Activated CD8-positive, alpha-beta memory T cell treated with anti-CD3 and anti-CD28 coated beads, Interleukin-2, amount 10 ng/mL, durations not matched to agents 7 days and 5 days (primary cell): ENCODE data around the gene SDF2. TPM values are rescaled to one million over a fixed set of nuclear protein-coding genes. Genes with fewer than 3 reads are reported as not detected.

Experiments used
- total RNA-seq, 2 experiments: library from RNA; stranded (reverse); gene quantifications; one replicate each; pipeline ENCODE4 v1.2.3, GENCODE V29; 2021

The SDF2 gene
- total RNA-seq, 2 experiments from 2014 or later: 45.9 to 48.9 TPM

Other genes with a start within 250 kb of the SDF2 start
- not detected for gene SLC13A2, start 188.3 kb downstream of the SDF2 start, total RNA-seq
- not detected for gene FOXN1, start 155.6 kb downstream of the SDF2 start, total RNA-seq
- 10 to 100 TPM; 41.2 to 59.0 TPM for gene UNC119, start 109.3 kb downstream of the SDF2 start, total RNA-seq
- gene PIGS, start 90.4 kb downstream of the SDF2 start, total RNA-seq: 10 to 100 TPM; 61.0 to 66.2 TPM
- 10 to 100 TPM; 36.9 to 52.0 TPM for gene ALDOC, start 85.0 kb downstream of the SDF2 start, total RNA-seq
- gene SPAG5, start 62.9 kb downstream of the SDF2 start, total RNA-seq: 100 to 1,000 TPM; 151 to 197 TPM
- 10 to 100 TPM; 25.4 to 28.2 TPM for gene RSKR, start 47.7 kb downstream of the SDF2 start, total RNA-seq
- 100 to 1,000 TPM; 163 to 186 TPM for gene BLTP2, start 16.7 kb downstream of the SDF2 start, total RNA-seq
- 10 to 100 TPM; 64.7 to 81.2 TPM for gene SUPT6H, start 299 bp upstream of the SDF2 start, total RNA-seq
- gene PROCA1, start 50.0 kb upstream of the SDF2 start, total RNA-seq: 1 to 10 TPM; 6.1 to 9.0 TPM
- gene RAB34, start 56.0 kb upstream of the SDF2 start, total RNA-seq: 1 to 10 TPM; 5.6 to 8.3 TPM
- gene RPL23A, start 58.1 kb upstream of the SDF2 start, total RNA-seq: 1,000 to 10,000 TPM; 1,823 to 1,960 TPM
- gene TLCD1, start 64.3 kb upstream of the SDF2 start, total RNA-seq: 1 to 10 TPM; 3.2 to 5.6 TPM
- gene NEK8, start 66.9 kb upstream of the SDF2 start, total RNA-seq: 1 to 10 TPM; 3.6 to 5.1 TPM
- gene TRAF4, start 82.1 kb upstream of the SDF2 start, total RNA-seq: 100 to 1,000 TPM in 1 of 2 experiments, 10 to 100 TPM in 1; 60.1 to 107 TPM
- gene FAM222B, start 180.9 kb upstream of the SDF2 start, total RNA-seq: 10 to 100 TPM; 14.5 to 19.6 TPM
- 10 to 100 TPM; 46.1 to 50.6 TPM for gene ERAL1, start 193.1 kb upstream of the SDF2 start, total RNA-seq
- gene FLOT2, start 235.8 kb upstream of the SDF2 start, total RNA-seq: 100 to 1,000 TPM; 143 to 191 TPM
- gene DHRS13, start 241.2 kb upstream of the SDF2 start, total RNA-seq: 10 to 100 TPM; 23.1 to 25.9 TPM